Right renal cortex interstitium (tissue), 3 donors: ENCODE measurements around the gene CBARP. TPM values are rescaled to one million over a fixed set of nuclear protein-coding genes. Genes with fewer than 3 reads are reported as not detected.

Experiments used
- DNase-seq, 3 donors: peaks; one replicate each; pipeline ENCODE4 v3.0.0-alpha.2; 2013; ENCODE audit warnings: low read depth in 3 of 3, low spot score in 2 of 3
- polyA plus RNA-seq, 3 donors: library from polyadenylated mRNA; unstranded; fragments of 120-200 nt; gene quantifications; one replicate each; pipeline ENCODE4 v1.2.1, GENCODE V29; 2013; ENCODE audit not compliant: insufficient read length in 3 of 3

Gene CBARP
- polyA plus RNA-seq, result 1 to 10 TPM in 1 of 3 donors, under 1 TPM in 2; 0.78 to 1.8 (median 0.90) TPM

- no peak for DNase-seq
Observed at GRCh38 chr19:1237754-1238368, at the start of gene CBARP. CBARP (minus strand) TSS chr19:1238005; CDS start chr19:1236100, 1,905 bp downstream.

- DNase-seq, result no peak
Observed at GRCh38 chr19:1286487-1287353, 48.9 kb upstream of the CBARP start.

GRCh38 chr19:1285737-1286360, 48.0 kb upstream of the CBARP start, which contains the start of gene EFNA2:
EFNA2 (plus strand) TSS chr19:1285873; CDS start chr19:1286169, 296 bp downstream.
- DNase-seq, result no peak

- no peak for DNase-seq
Observed at GRCh38 chr19:1284979-1285736, 47.4 kb upstream of the CBARP start.

GRCh38 chr19:1284293-1284978, 46.6 kb upstream of the CBARP start:
- DNase-seq, result no peak

- no peak for DNase-seq
Observed at GRCh38 chr19:1283917-1284292, 46.1 kb upstream of the CBARP start.

GRCh38 chr19:1283207-1283916, 45.6 kb upstream of the CBARP start:
- no peak for DNase-seq

GRCh38 chr19:1282588-1283206, 44.9 kb upstream of the CBARP start:
- no peak for DNase-seq

- DNase-seq, result no peak
Observed at GRCh38 chr19:1281569-1282287, 43.9 kb upstream of the CBARP start.

- DNase-seq, result no peak
Observed at GRCh38 chr19:1280636-1281568, 43.1 kb upstream of the CBARP start.

- DNase-seq, result no peak
Observed at GRCh38 chr19:1279782-1280341, 42.1 kb upstream of the CBARP start.

GRCh38 chr19:1278713-1279660, 41.2 kb upstream of the CBARP start:
- DNase-seq, result no peak

- no peak for DNase-seq
Observed at GRCh38 chr19:1278074-1278473, 40.3 kb upstream of the CBARP start.

GRCh38 chr19:1277061-1277460, 39.3 kb upstream of the CBARP start:
- DNase-seq, result no peak

- no peak for DNase-seq
Observed at GRCh38 chr19:1276628-1277022, 38.8 kb upstream of the CBARP start.
